Stomach (tissue), 9 donors: ENCODE results near the gene KERA. TPM values are rescaled to one million over a fixed set of nuclear protein-coding genes. Genes with fewer than 3 reads are reported as not detected.

ENCODE experiments used
- DNase-seq, 2 donors: peaks; one replicate each; pipeline versions ENCODE4 v3.0.0 to v3.0.0-alpha.2; 2013 to 2019
- H3K27ac ChIP-seq, 5 donors: fragments of 200-600 bp in 4 of 5; sonication (generic) in 4 of 5; one replicate each; pipeline ENCODE4 v1.5.1; 2013 to 2019; ENCODE audit warnings: mild to moderate bottlenecking in 1 of 5, moderate library complexity in 1 of 5
- H3K27me3 ChIP-seq, 3 donors: fragments of 200-600 bp; sonication (generic); one replicate each; pipeline ENCODE4 v1.5.1; 2017 to 2019; ENCODE audit warnings: mixed run types in 1 of 3
- H3K36me3 ChIP-seq, 4 donors: fragments of 200-600 bp; sonication (generic); 1 replicate in 3 of 4; 2 replicates in 1 of 4; pipeline ENCODE4 v1.5.1; 2016 to 2019
- H3K4me1 ChIP-seq, 4 donors: fragments of 200-600 bp; sonication (generic); one replicate each; pipeline ENCODE4 v1.5.1; 2016 to 2019
- H3K4me3 ChIP-seq, 4 donors: fragments of 200-600 bp; sonication (generic) in 3 of 4; one replicate each; pipeline ENCODE4 v1.5.1; 2016 to 2019; ENCODE audit warnings: mild to moderate bottlenecking in 1 of 4
- H3K9me3 ChIP-seq, 4 donors: fragments of 200-600 bp; sonication (generic); one replicate each; pipeline ENCODE4 v1.5.1; 2016 to 2019
- EP300 ChIP-seq: sonication (generic); formaldehyde crosslinking; IDR thresholded peaks from one replicate; pipeline ENCODE4 v1.6.1; 2017; ENCODE audit warnings: antibody characterized with exemption
- POLR2A ChIP-seq, 4 donors: fragments of 450-650 bp; IDR thresholded peaks; one replicate each; pipeline ENCODE4 v1.6.1; 2016; ENCODE audit warnings: antibody characterized with exemption in 4 of 4, control low read depth in 2 of 4, mild to moderate bottlenecking in 1 of 4, moderate library complexity in 1 of 4
- POLR2AphosphoS5 ChIP-seq, 3 donors: sonication (generic); formaldehyde crosslinking; IDR thresholded peaks; one replicate each; pipeline ENCODE4 v1.6.1; 2016; ENCODE audit warnings: antibody characterized with exemption in 3 of 3
- WGBS, 5 donors: extraction: QIAGEN DNeasy Blood & Tissue Kit in 3 of 5; methylation state at CpG; one replicate each; pipeline versions ENCODE4 v1.1.5 to v1.1.7; 2013 to 2018; 5-methylcytosine and 5-hydroxymethylcytosine counted together
- intact Hi-C: fragments of 100-400 bp; cut with DNase I; formaldehyde crosslinking; loops from one replicate; pipeline ENCODE4 v1.15.1; 2023; ENCODE audit warnings: low total_unique reads
- polyA plus RNA-seq, 3 donors: library from polyadenylated mRNA; stranded (reverse); fragments of 200-250 nt; gene quantifications; one replicate each; pipeline ENCODE4 v1.2.3, GENCODE V29; 2013
- total RNA-seq, 5 donors: library from RNA; depleted of rRNA; stranded (reverse); fragments of >200 nt; gene quantifications; one replicate each; pipeline versions ENCODE4 v1.1.0 to v1.2.3, GENCODE V29; 2014 to 2016
- TF ChIP-seq, protein P1 (sequence below), 7 experiments: fragments of 450-650 bp in 4 of 7; fragments of 200-600 bp in 3 of 7; sonication (generic) in 3 of 7; IDR thresholded peaks; one replicate each; pipeline ENCODE4 v1.5.1; 2016 to 2019; ENCODE audit warnings: antibody characterized with exemption in 7 of 7, control low read depth in 2 of 7, mild to moderate bottlenecking in 1 of 7
- donor health status: healthy with polysubstance abuse.
- donor health status: Bipolar disorder and iron deficiency.
- donor health status: healthy.

Gene KERA
- total and polyA plus RNA-seq, 8 donors = 2.2 TPM; not detected in 7

DNA sequence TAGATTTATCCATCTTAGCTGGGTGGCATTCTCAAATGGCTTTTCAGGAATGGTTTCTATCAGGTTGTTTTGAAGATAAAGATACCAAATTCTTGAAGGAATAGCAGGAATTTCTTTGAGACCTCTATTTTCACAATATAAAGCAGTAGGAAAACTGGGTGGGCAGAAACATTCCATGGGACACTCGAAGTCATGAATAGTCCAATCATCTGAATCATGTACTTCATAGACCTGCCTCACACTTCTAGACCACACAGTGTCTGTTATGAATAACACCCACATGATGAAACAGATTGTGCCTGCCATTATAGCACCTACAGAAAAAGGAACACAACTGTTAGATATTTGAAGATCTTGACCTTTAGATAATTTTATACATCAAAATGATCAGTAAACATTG lies 1.8 kb downstream of the KERA start:
- TF ChIP-seq, protein P1, sequence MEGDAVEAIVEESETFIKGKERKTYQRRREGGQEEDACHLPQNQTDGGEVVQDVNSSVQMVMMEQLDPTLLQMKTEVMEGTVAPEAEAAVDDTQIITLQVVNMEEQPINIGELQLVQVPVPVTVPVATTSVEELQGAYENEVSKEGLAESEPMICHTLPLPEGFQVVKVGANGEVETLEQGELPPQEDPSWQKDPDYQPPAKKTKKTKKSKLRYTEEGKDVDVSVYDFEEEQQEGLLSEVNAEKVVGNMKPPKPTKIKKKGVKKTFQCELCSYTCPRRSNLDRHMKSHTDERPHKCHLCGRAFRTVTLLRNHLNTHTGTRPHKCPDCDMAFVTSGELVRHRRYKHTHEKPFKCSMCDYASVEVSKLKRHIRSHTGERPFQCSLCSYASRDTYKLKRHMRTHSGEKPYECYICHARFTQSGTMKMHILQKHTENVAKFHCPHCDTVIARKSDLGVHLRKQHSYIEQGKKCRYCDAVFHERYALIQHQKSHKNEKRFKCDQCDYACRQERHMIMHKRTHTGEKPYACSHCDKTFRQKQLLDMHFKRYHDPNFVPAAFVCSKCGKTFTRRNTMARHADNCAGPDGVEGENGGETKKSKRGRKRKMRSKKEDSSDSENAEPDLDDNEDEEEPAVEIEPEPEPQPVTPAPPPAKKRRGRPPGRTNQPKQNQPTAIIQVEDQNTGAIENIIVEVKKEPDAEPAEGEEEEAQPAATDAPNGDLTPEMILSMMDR (IDR thresholded peaks at IDR 0.05) = no peak
- 58 to 87% (median 81%) methylated on average over 1 of the region's 1 CpG for WGBS, 5 donors
- Histone ChIP-seq H3K36me3 (no peaks in the 10 kb centered on the region), H3K9me3 (no peaks in the 10 kb centered on the region), H3K27me3 (no peaks in the 10 kb centered on the region), H3K4me1 (peaks cover 0 to 10% (median 0%) of the 10 kb centered on the region in 4 donors), H3K27ac (no peak overlapping the region), H3K4me3 (no peak overlapping the region)
- DNase-seq = no peak
- intact Hi-C loops = no loop called here

DNA sequence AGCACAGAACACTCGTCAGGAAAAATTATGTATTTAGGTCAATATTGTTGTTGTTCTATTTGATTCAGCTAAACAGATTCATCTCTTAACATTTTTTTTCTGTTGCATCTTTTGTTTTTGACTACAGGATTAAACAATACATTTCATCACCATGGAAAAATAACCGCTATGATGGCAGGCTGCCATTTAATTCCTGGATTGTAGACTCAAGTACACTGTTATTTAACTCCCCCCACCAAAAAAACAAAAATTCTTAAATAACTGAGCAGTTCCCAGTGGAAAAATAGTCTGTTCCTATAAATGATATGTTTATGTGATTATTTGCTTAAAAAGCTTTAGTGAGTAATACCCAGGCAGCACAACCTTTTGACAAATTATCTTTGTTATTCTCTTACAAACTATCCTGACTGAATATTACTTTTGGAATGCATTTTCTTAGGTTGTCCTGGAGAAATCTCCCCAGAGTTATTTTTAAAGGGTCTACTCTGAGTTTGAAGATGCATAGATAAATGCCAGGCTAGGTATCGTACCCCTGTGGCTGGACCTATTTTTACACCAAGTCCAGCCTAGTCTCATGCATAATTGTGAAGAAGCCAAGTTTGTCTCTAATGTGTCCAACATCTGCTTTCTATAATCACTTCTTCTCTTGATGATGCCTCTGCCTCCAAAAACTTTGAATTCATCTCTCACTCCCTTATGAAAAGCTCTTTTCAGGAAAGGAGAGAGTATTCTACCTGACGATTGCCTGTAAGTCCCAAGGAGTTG lies 3.7 kb downstream of the KERA start:
- Histone ChIP-seq H3K4me3 (no peak overlapping the region), H3K27me3 (no peaks in the 10 kb centered on the region), H3K36me3 (no peaks in the 10 kb centered on the region), H3K4me1 (peaks cover 0 to 10% (median 0%) of the 10 kb centered on the region in 4 donors), H3K9me3 (no peaks in the 10 kb centered on the region), H3K27ac (no peak overlapping the region)
- 61 to 76% (median 67%) methylated on average over 4 of the region's 4 CpGs for WGBS, 5 donors
- intact Hi-C loops = no loop called here
- no peak for TF ChIP-seq POLR2A (IDR thresholded peaks at IDR 0.05)
- TF ChIP-seq, protein P1 (IDR thresholded peaks at IDR 0.05) = no peak
- TF ChIP-seq EP300 = no peak
- TF ChIP-seq POLR2AphosphoS5 (IDR thresholded peaks at IDR 0.05) = no peak
- peak in 1 of 2 donors; percentile 85 for DNase-seq

DNA sequence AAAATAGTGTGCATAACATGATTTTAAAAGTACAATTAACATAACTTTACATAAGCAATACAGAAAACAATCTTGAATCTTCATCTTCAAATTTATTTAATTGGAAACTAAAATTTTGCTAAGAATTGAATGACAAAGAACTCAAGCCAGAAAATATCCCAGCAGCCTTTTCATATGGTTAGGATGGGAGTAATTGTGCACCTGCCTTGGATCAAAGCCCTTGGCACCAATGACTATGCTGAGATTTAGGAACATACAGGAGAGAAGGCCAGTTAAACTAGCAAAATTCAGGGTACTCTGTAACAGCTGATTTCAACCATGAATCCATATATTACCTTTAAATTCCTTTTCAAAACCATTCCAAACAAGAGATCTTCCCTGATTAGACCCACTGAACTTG lies 5.8 kb downstream of the KERA start:
- peaks cover 0 to 10% (median 0%) of the 10 kb centered on the region in 4 donors for H3K4me1 ChIP-seq
- H3K4me3 ChIP-seq = no peak overlapping the region
- H3K9me3 ChIP-seq = no peaks in the 10 kb centered on the region
- TF ChIP-seq POLR2A (IDR thresholded peaks at IDR 0.05) (no peak), EP300 (no peak), POLR2AphosphoS5 (IDR thresholded peaks at IDR 0.05) (no peak)
- TF ChIP-seq, protein P1 (IDR thresholded peaks at IDR 0.05) = no peak
- no peaks in the 10 kb centered on the region for H3K36me3 ChIP-seq
- intact Hi-C loops = no loop called here
- H3K27me3 ChIP-seq = no peaks in the 10 kb centered on the region
- DNase-seq = no peak
- no peak overlapping the region for H3K27ac ChIP-seq

DNA sequence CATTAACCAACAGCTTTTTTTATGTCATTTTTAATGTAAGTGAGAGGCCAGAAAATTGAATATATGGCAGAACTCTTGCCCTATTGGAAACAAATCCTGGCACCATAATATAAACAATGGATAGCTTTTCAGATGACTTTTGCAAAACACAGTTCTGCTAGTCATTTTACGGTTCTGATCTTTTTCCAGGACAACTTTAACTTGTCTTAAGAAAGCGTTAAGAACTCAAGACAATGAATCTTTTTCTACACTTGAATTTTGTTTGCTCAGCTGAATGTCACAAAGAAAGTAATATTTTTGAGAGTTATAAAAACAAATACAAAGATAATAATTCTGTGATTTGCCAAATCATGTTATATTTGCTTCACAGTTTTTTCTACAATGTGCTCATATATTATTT lies 13.2 kb downstream of the KERA start:
- H3K4me3 ChIP-seq = no peak overlapping the region
- H3K27me3 ChIP-seq = no peaks in the 10 kb centered on the region
- no peaks in the 10 kb centered on the region for H3K9me3 ChIP-seq
- no peaks in the 10 kb centered on the region for H3K4me1 ChIP-seq
- no peak overlapping the region for H3K27ac ChIP-seq
- H3K36me3 ChIP-seq = no peaks in the 10 kb centered on the region
- 73 to 92% (median 76%) methylated on average over 2 of the region's 2 CpGs for WGBS, 5 donors
- TF ChIP-seq EP300 (no peak), POLR2A (IDR thresholded peaks at IDR 0.05) (no peak), POLR2AphosphoS5 (IDR thresholded peaks at IDR 0.05) (no peak)
- TF ChIP-seq, protein P1 (IDR thresholded peaks at IDR 0.05) = no peak
- intact Hi-C loops = no loop called here
- peak in 1 of 2 donors; percentile 32 for DNase-seq
